AG10803 (cell line): ENCODE data around the gene MYO7B.

Experiments
- DNase-seq: peaks from one replicate; pipeline ENCODE4 v3.0.0; 2010; ENCODE audit warnings: low read depth
- H3K4me3 ChIP-seq: 2 replicates; pipeline ENCODE4 v1.5.1; 2011; ENCODE audit warnings: mild to moderate bottlenecking, low read length, control low read depth
- TF ChIP-seq, protein P1 (sequence below): conservative IDR thresholded peaks from 2 replicates; pipeline ENCODE4 v1.5.1; 2011; ENCODE audit warnings: mild to moderate bottlenecking, low read length, control low read depth, inconsistent platforms

MYO7B gene

GRCh38 chr2:127582863-127583861, 47.7 kb downstream of the MYO7B start:
- H3K4me3 ChIP-seq = no peak overlapping the region
- no peak for DNase-seq
- TF ChIP-seq, protein P1, sequence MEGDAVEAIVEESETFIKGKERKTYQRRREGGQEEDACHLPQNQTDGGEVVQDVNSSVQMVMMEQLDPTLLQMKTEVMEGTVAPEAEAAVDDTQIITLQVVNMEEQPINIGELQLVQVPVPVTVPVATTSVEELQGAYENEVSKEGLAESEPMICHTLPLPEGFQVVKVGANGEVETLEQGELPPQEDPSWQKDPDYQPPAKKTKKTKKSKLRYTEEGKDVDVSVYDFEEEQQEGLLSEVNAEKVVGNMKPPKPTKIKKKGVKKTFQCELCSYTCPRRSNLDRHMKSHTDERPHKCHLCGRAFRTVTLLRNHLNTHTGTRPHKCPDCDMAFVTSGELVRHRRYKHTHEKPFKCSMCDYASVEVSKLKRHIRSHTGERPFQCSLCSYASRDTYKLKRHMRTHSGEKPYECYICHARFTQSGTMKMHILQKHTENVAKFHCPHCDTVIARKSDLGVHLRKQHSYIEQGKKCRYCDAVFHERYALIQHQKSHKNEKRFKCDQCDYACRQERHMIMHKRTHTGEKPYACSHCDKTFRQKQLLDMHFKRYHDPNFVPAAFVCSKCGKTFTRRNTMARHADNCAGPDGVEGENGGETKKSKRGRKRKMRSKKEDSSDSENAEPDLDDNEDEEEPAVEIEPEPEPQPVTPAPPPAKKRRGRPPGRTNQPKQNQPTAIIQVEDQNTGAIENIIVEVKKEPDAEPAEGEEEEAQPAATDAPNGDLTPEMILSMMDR = no peak

DNA sequence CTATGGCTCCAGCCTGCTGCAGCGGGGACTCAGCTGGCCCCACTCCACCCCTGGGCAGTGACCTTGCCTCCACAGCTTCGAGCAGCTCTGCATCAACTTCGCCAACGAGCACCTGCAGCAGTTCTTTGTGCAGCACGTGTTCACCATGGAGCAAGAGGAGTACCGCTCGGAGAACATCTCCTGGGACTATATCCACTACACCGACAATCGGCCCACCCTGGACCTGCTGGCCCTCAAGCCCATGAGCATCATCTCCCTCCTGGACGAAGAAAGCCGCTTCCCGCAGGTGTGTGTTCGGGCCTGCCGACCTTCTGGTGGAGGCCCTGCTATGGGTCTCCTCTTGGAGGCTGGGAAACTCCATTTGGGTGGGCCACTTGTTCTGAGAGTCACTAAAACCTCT, 48.6 kb downstream of the MYO7B start:
- TF ChIP-seq, protein P1 = no peak
- H3K4me3 ChIP-seq = no peak overlapping the region
- no peak for DNase-seq

DNA sequence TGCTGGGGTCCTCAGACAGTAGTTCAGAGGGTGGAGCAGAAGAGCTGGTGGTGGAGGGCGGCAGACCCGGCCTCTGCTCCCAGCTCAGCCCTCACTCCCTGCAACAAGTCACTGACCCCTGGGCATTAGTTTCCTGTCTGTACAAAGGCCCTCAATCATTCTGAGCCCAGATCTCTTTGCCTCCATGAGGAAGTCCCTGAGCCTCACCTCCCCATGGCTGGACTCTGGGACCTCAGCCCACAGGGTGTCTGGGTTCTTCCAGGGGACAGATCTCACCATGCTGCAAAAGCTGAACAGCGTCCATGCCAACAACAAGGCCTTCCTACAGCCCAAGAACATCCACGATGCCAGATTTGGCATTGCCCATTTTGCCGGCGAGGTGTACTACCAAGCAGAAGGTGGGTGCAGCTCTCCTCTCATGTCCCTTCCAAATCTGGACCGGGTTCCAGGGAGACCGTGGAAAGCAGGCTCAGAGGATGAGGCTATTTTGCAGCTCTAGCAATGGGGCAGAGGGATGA, 49.1 kb downstream of the MYO7B start:
- DNase-seq = no peak
- TF ChIP-seq, protein P1 = no peak
- no peak overlapping the region for H3K4me3 ChIP-seq

DNA sequence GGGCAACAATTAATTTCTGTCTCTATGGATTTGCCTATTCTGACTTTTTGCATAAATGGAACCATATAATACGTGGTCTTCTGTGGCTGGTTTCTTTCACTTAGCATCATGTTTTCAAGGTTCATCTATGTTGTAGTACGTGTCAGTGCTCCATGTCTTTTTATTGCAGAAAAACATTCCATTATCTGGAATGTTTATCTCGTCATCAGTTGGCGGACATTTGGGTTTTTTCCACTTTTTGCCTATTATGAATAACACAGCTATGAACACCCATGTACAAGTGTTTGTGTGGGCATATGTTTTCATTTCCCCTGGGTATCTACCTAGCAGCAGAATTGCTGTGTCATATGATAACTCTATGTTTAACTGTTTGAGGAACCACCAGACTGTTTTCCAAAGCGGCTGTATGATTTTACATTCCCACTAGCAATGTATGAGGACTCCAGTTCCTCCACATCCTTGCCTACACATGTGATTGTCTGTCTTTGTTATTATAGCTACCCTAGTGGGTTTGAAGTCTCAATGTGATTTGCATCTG, 49.9 kb downstream of the MYO7B start:
- no peak for DNase-seq
- TF ChIP-seq, protein P1 = no peak
- no peak overlapping the region for H3K4me3 ChIP-seq

DNA sequence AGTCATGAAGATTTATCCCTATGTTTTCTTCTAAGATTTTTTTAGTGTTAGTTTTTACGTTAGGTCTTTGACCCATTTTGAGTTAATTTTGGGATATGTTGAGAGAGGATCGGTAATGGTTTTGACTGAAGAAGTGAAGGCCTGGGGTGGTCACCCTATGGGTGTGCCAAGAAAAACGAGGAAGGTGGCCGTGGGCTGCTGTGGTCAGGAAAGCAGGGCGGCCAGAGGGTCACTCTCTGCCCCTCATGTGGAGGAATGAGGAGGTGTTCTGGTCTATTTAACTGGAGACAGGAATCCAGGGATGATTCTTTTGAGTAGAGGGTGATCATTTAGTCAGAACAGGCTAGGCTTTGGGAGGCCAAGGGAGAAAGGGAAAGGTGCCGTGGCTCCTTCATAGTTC, 50.7 kb downstream of the MYO7B start:
- DNase-seq = no peak
- no peak overlapping the region for H3K4me3 ChIP-seq
- TF ChIP-seq, protein P1 = no peak

DNA sequence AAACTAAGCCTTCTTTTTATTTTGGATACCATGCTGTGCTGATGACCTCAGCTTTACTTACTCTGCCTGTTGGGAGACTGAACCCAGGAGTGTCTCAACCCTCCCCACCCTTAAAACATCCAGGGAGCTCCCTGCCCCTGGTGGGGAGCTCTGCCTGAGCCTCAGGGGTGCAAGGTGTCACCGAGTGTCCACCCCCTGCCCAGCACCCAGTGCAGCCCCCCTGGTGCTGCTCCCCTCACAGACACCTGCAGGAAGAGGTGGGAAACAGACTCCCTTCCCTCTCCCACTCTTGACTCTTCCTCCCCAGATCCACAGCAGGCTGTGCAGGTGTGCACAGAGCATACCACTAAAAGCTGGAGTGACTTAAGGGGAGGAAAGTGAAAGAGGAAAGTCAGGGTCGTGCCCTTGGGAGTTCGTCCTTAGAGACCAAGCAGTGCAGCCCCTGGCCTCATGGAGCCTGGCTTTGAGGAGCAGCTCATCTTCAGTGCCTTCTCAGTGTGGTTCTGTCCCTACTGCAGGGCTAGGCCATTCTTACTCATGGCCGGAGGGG, 51.3 kb downstream of the MYO7B start:
- TF ChIP-seq, protein P1 = no peak
- no peak overlapping the region for H3K4me3 ChIP-seq
- no peak for DNase-seq
